ENCODE data around the gene P4HA2.

Gene P4HA2

GRCh38 chr5:132228241-132229035 is 785 bp upstream of the P4HA2 start:
- TF ChIP-seq CTCF (IDR thresholded peaks at IDR 0.05; ENCODE audit: low read depth, low read length, missing control alignments) = no peak
- H3K4me3 ChIP-seq (ENCODE audit: low read depth, low read length) = peak overlapping the region; percentile 56
- DNase-seq (ENCODE audit: low read depth) = no peak

GRCh38 chr5:132227235-132227484 is 493 bp downstream of the P4HA2 start:
- TF ChIP-seq CTCF (IDR thresholded peaks at IDR 0.05; ENCODE audit: low read depth, low read length, missing control alignments) = no peak
- no peak for DNase-seq (ENCODE audit: low read depth)
- H3K4me3 ChIP-seq (ENCODE audit: low read depth, low read length) = peak overlapping the region; percentile 56

- DNase-seq (ENCODE audit: low read depth) = no peak
- no peak for TF ChIP-seq CTCF (IDR thresholded peaks at IDR 0.05; ENCODE audit: low read depth, low read length, missing control alignments)
- peak overlapping the region; percentile 56 for H3K4me3 ChIP-seq (ENCODE audit: low read depth, low read length)
These were observed 978 bp downstream of the P4HA2 start for GRCh38 chr5:132226516-132227234.

- TF ChIP-seq CTCF (IDR thresholded peaks at IDR 0.05; ENCODE audit: low read depth, low read length, missing control alignments) = no peak
- no peak overlapping the region for H3K4me3 ChIP-seq (ENCODE audit: low read depth, low read length)
- DNase-seq (ENCODE audit: low read depth) = no peak
These were observed 2.3 kb downstream of the P4HA2 start for GRCh38 chr5:132225165-132226032.

GRCh38 chr5:132224716-132225115 is 2.9 kb downstream of the P4HA2 start:
- no peak overlapping the region for H3K4me3 ChIP-seq (ENCODE audit: low read depth, low read length)
- DNase-seq (ENCODE audit: low read depth) = no peak
- no peak for TF ChIP-seq CTCF (IDR thresholded peaks at IDR 0.05; ENCODE audit: low read depth, low read length, missing control alignments)

- DNase-seq (ENCODE audit: low read depth) = no peak
- TF ChIP-seq CTCF (IDR thresholded peaks at IDR 0.05; ENCODE audit: low read depth, low read length, missing control alignments) = no peak
- no peak overlapping the region for H3K4me3 ChIP-seq (ENCODE audit: low read depth, low read length)
These were observed 3.8 kb downstream of the P4HA2 start for GRCh38 chr5:132223861-132224260.
